ENCODE measurements around the gene XKR8.
"Not testable (repeated sequence)": the region's sequence is repeated elsewhere in the genome, so short reads cannot be mapped to it uniquely, and the experiment has no call there.

The XKR8 gene

GRCh38 chr1:27993241-27993640 is 33.5 kb downstream of the XKR8 start:
- no peaks in the 10 kb centered on the region for H3K27me3 ChIP-seq (replicated peaks)
- in situ Hi-C loops (cut with HindIII; ENCODE audit: low pct_ligation_motif_present, low sequenced_read_pairs), result no loop called here
- H3K36me3 ChIP-seq (replicated peaks), result peaks cover 55% of the 10 kb centered on the region
- no peak for DNase-seq
- H3K27ac ChIP-seq, result no peak overlapping the region
- H3K4me3 ChIP-seq (ENCODE audit: low read depth, low read length), result no peak overlapping the region
- no peak for TF ChIP-seq CTCF (IDR thresholded peaks at IDR 0.05; ENCODE audit: low read depth, low read length, missing control alignments)

GRCh38 chr1:27994060-27994459 is 34.3 kb downstream of the XKR8 start:
- in situ Hi-C loops (cut with HindIII; ENCODE audit: low pct_ligation_motif_present, low sequenced_read_pairs), result no loop called here
- Histone ChIP-seq H3K36me3 (replicated peaks) (peaks cover 48% of the 10 kb centered on the region), H3K27me3 (replicated peaks) (no peaks in the 10 kb centered on the region), H3K4me3 (ENCODE audit: low read depth, low read length) (no peak overlapping the region), H3K27ac (no peak overlapping the region)
- DNase-seq, result no peak
- TF ChIP-seq CTCF (IDR thresholded peaks at IDR 0.05; ENCODE audit: low read depth, low read length, missing control alignments), result no peak

- H3K4me3 ChIP-seq (ENCODE audit: low read depth, low read length); H3K27me3 ChIP-seq (replicated peaks); DNase-seq; H3K27ac ChIP-seq; in situ Hi-C loops (cut with HindIII; ENCODE audit: low pct_ligation_motif_present, low sequenced_read_pairs): not testable (repeated sequence)
- peaks cover 46% of the 10 kb centered on the region for H3K36me3 ChIP-seq (replicated peaks)
These were observed 34.8 kb downstream of the XKR8 start for GRCh38 chr1:27994526-27994925.

GRCh38 chr1:27999055-27999454 is 39.3 kb downstream of the XKR8 start:
- in situ Hi-C loops (cut with HindIII; ENCODE audit: low pct_ligation_motif_present, low sequenced_read_pairs), result no loop called here

GRCh38 chr1:28002600-28002999 is 42.8 kb downstream of the XKR8 start:
- H3K27ac ChIP-seq, result no peak overlapping the region
- H3K4me3 ChIP-seq (ENCODE audit: low read depth, low read length), result no peak overlapping the region
- H3K27me3 ChIP-seq (replicated peaks), result no peaks in the 10 kb centered on the region
- no peak for DNase-seq
- no peak for TF ChIP-seq CTCF (IDR thresholded peaks at IDR 0.05; ENCODE audit: low read depth, low read length, missing control alignments)
- in situ Hi-C loops (cut with HindIII; ENCODE audit: low pct_ligation_motif_present, low sequenced_read_pairs), result no loop called here
- H3K36me3 ChIP-seq (replicated peaks), result peaks cover 28% of the 10 kb centered on the region

More at GRCh38 chr1:27999055-27999454, 39.3 kb downstream of the XKR8 start:
- DNase-seq, result no peak
- no peaks in the 10 kb centered on the region for H3K27me3 ChIP-seq (replicated peaks)
- no peak for TF ChIP-seq CTCF (IDR thresholded peaks at IDR 0.05; ENCODE audit: low read depth, low read length, missing control alignments)
- peaks cover 43% of the 10 kb centered on the region for H3K36me3 ChIP-seq (replicated peaks)
- H3K27ac ChIP-seq, result no peak overlapping the region
- no peak overlapping the region for H3K4me3 ChIP-seq (ENCODE audit: low read depth, low read length)

GRCh38 chr1:28003117-28003516 is 43.3 kb downstream of the XKR8 start:
- H3K27ac ChIP-seq; H3K4me3 ChIP-seq (ENCODE audit: low read depth, low read length); H3K27me3 ChIP-seq (replicated peaks); DNase-seq; in situ Hi-C loops (cut with HindIII; ENCODE audit: low pct_ligation_motif_present, low sequenced_read_pairs): not testable (repeated sequence)
- peaks cover 23% of the 10 kb centered on the region for H3K36me3 ChIP-seq (replicated peaks)

GRCh38 chr1:28010969-28011368 is 51.2 kb downstream of the XKR8 start:
- TF ChIP-seq CTCF (IDR thresholded peaks at IDR 0.05; ENCODE audit: low read depth, low read length, missing control alignments), result no peak
- no peak overlapping the region for H3K27ac ChIP-seq
- no peak overlapping the region for H3K4me3 ChIP-seq (ENCODE audit: low read depth, low read length)
- no peaks in the 10 kb centered on the region for H3K27me3 ChIP-seq (replicated peaks)
- no peak for DNase-seq
- in situ Hi-C loops (cut with HindIII; ENCODE audit: low pct_ligation_motif_present, low sequenced_read_pairs), result no loop called here
- peaks cover 26% of the 10 kb centered on the region for H3K36me3 ChIP-seq (replicated peaks)

Measured in brain microvascular endothelial cell (primary cell).